HCT116 (cell line): ENCODE data around the gene KLHL33.

Source experiments
- ATF3 ChIP-seq: IDR thresholded peaks from 2 replicates; pipeline ENCODE4 v1.6.1; 2012
- ELF1 ChIP-seq: IDR thresholded peaks from 2 replicates; pipeline ENCODE4 v1.6.1; 2012; ENCODE audit warnings: low read depth, borderline replicate concordance
- EZH2 ChIP-seq: fragments of 200-600 bp; sonication (generic); IDR thresholded peaks from 2 replicates; pipeline ENCODE4 v1.6.1; 2017; ENCODE audit warnings: antibody characterized with exemption, mixed run types
- POLR2A ChIP-seq: IDR thresholded peaks from 2 replicates; pipeline ENCODE4 v1.7.0; 2011; ENCODE audit warnings: borderline replicate concordance; ENCODE audit not compliant: insufficient read depth, insufficient read length; ENCODE audit errors: extremely low read depth
- POLR2AphosphoS5 ChIP-seq: IDR thresholded peaks from 2 replicates; pipeline ENCODE4 v1.6.1; 2011; ENCODE audit warnings: mild to moderate bottlenecking, low read depth, low read length, moderate library complexity
- SP1 ChIP-seq: IDR thresholded peaks from 2 replicates; pipeline ENCODE4 v1.6.1; 2012; ENCODE audit warnings: low read depth
- ZNF274 ChIP-seq: fragments of 200-500 bp; sonication (Bioruptor generic); IDR thresholded peaks from 2 replicates; pipeline ENCODE4 v1.6.1; 2014; ENCODE audit warnings: mild to moderate bottlenecking, low read depth, low read length, inconsistent platforms
- TF ChIP-seq, protein P1 (sequence below), 3 experiments: fragments of 200-600 bp in 1 of 3; sonication (generic) in 1 of 3; IDR thresholded peaks in 2 of 3; conservative IDR thresholded peaks in 1 of 3; 2 replicates each; pipeline ENCODE4 v1.5.1; 2012 to 2017; ENCODE audit warnings: low read depth in 2 of 3, low read length in 2 of 3, antibody characterized with exemption in 1 of 3, borderline replicate concordance in 1 of 3, control low read depth in 1 of 3, mild to moderate bottlenecking in 1 of 3, mixed read lengths in 1 of 3, mixed run types in 1 of 3, moderate library complexity in 1 of 3; ENCODE audit not compliant: insufficient read depth in 1 of 3
- TF ChIP-seq, protein P2 (sequence below): IDR thresholded peaks from 2 replicates; pipeline ENCODE4 v1.6.1; 2011; ENCODE audit warnings: mild to moderate bottlenecking, low read length, moderate library complexity; ENCODE audit not compliant: insufficient replicate concordance; ENCODE audit errors: extremely low read depth

DNA sequence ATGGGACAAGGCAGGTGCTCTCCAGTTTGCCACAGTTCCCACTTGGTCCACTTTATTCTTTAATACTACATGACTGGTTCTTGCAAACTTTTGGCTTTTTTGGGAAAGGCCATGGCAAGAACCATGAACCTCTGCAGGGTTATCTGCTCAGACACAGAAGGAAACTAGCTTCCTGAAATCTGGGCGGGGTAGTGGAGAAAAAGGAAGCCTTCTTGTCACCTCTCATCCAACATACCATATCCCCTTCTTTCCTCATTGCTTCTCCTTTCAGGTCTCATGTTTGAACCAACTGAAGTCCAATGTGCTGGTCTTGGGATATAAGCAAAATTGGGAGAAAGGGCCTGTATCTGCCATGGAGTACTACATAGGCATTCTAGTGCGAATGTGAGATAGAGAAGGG lies 5.5 kb upstream of the KLHL33 start:
- no peak for TF ChIP-seq POLR2AphosphoS5
- TF ChIP-seq, protein P1, sequence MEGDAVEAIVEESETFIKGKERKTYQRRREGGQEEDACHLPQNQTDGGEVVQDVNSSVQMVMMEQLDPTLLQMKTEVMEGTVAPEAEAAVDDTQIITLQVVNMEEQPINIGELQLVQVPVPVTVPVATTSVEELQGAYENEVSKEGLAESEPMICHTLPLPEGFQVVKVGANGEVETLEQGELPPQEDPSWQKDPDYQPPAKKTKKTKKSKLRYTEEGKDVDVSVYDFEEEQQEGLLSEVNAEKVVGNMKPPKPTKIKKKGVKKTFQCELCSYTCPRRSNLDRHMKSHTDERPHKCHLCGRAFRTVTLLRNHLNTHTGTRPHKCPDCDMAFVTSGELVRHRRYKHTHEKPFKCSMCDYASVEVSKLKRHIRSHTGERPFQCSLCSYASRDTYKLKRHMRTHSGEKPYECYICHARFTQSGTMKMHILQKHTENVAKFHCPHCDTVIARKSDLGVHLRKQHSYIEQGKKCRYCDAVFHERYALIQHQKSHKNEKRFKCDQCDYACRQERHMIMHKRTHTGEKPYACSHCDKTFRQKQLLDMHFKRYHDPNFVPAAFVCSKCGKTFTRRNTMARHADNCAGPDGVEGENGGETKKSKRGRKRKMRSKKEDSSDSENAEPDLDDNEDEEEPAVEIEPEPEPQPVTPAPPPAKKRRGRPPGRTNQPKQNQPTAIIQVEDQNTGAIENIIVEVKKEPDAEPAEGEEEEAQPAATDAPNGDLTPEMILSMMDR (IDR thresholded peaks at IDR 0.05 in 2 of 3, conservative IDR thresholded peaks at IDR 0.05 in 1 of 3; ENCODE audit: borderline replicate concordance in 1 of 3, insufficient read depth in 1 of 3, low read depth in 2 of 3, low read length in 2 of 3) = no peak
- no peak for TF ChIP-seq ATF3
- no peak for TF ChIP-seq POLR2A
- TF ChIP-seq ELF1 = no peak
- TF ChIP-seq SP1 = no peak
- TF ChIP-seq ZNF274 = no peak
- TF ChIP-seq EZH2 = no peak
- TF ChIP-seq, protein P2, sequence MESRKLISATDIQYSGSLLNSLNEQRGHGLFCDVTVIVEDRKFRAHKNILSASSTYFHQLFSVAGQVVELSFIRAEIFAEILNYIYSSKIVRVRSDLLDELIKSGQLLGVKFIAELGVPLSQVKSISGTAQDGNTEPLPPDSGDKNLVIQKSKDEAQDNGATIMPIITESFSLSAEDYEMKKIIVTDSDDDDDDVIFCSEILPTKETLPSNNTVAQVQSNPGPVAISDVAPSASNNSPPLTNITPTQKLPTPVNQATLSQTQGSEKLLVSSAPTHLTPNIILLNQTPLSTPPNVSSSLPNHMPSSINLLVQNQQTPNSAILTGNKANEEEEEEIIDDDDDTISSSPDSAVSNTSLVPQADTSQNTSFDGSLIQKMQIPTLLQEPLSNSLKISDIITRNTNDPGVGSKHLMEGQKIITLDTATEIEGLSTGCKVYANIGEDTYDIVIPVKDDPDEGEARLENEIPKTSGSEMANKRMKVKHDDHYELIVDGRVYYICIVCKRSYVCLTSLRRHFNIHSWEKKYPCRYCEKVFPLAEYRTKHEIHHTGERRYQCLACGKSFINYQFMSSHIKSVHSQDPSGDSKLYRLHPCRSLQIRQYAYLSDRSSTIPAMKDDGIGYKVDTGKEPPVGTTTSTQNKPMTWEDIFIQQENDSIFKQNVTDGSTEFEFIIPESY = no peak
